HG02840 (cell line): Measurements from ENCODE around the gene IFNA16.
"Not testable (repeated sequence)": the region's sequence is repeated elsewhere in the genome, so short reads cannot be mapped to it uniquely, and the experiment has no call there.

Experiments
- ATAC-seq: cut with Tn5 transposase; IDR thresholded peaks from one replicate; pipeline ENCODE4 v1.9.1; 2021; ENCODE audit warnings: mild to moderate bottlenecking, moderate library complexity, moderate number of reproducible peaks; ENCODE audit not compliant: unreplicated experiment, low FRiP score

The IFNA16 gene

GRCh38 chr9:21205204-21205603, 11.9 kb downstream of the IFNA16 start:
- ATAC-seq = no peak

- not testable (repeated sequence) for ATAC-seq
These were observed 15.0 kb downstream of the IFNA16 start, which contains the start of gene IFNA7 for GRCh38 chr9:21202105-21202504. Gene IFNA7, minus strand, starts transcription at chr9:21202205. Its CDS starts 40 bp downstream, at chr9:21202165.

- peak; percentile 81 for ATAC-seq
These were observed 22.0 kb downstream of the IFNA16 start for GRCh38 chr9:21194867-21195776.

- not testable (repeated sequence) for ATAC-seq
These were observed 29.6 kb downstream of the IFNA16 start, which contains the start of gene IFNA4 for GRCh38 chr9:21187487-21187886. Gene IFNA4, minus strand, starts transcription at chr9:21187587. Its CDS starts 56 bp downstream, at chr9:21187531.

GRCh38 chr9:21182810-21183736, 34.0 kb downstream of the IFNA16 start:
- peak; percentile 87 for ATAC-seq

GRCh38 chr9:21174671-21175070, 42.4 kb downstream of the IFNA16 start:
- ATAC-seq = no peak

- ATAC-seq = no peak
These were observed 45.0 kb downstream of the IFNA16 start for GRCh38 chr9:21172156-21172555.

GRCh38 chr9:21171351-21171750, 45.8 kb downstream of the IFNA16 start:
- no peak for ATAC-seq

- ATAC-seq = not testable (repeated sequence)
These were observed 50.6 kb downstream of the IFNA16 start, which contains the start of gene IFNA21 for GRCh38 chr9:21166560-21166959. Gene IFNA21, minus strand, starts transcription at chr9:21166660. Its CDS starts 48 bp downstream, at chr9:21166612.
